HG02943 (cell line): Measurements from ENCODE around the gene TMTC2.
A peak's percentile ranks its signal among the peaks of the same experiment; 100 is the strongest.

Experiments
- ATAC-seq: cut with Tn5 transposase; IDR thresholded peaks from one replicate; pipeline ENCODE4 v1.9.1; 2021; ENCODE audit warnings: mild to moderate bottlenecking, low read depth, moderate library complexity; ENCODE audit not compliant: unreplicated experiment

Gene TMTC2

GRCh38 chr12:82675246-82675645 lies 11.5 kb upstream of the TMTC2 start:
- no peak for ATAC-seq

- no peak for ATAC-seq
Measured at GRCh38 chr12:82682326-82682725, 4.4 kb upstream of the TMTC2 start.

- no peak for ATAC-seq
Measured at GRCh38 chr12:82682851-82683261, 3.9 kb upstream of the TMTC2 start.

- ATAC-seq, result peak; percentile 56
Measured at GRCh38 chr12:82685790-82686167, 927 bp upstream of the TMTC2 start.

- peak; percentile 41 for ATAC-seq
Measured at GRCh38 chr12:82687021-82688011, 610 bp downstream of the TMTC2 start.

GRCh38 chr12:82688035-82688501 lies 1.4 kb downstream of the TMTC2 start:
- ATAC-seq, result no peak

- no peak for ATAC-seq
Measured at GRCh38 chr12:82688596-82688995, 1.9 kb downstream of the TMTC2 start.

GRCh38 chr12:82690006-82690405 lies 3.3 kb downstream of the TMTC2 start:
- ATAC-seq, result no peak

- no peak for ATAC-seq
Measured at GRCh38 chr12:82691513-82691912, 4.8 kb downstream of the TMTC2 start.

GRCh38 chr12:82694276-82694675 lies 7.6 kb downstream of the TMTC2 start:
- ATAC-seq, result no peak

GRCh38 chr12:82694970-82695369 lies 8.3 kb downstream of the TMTC2 start:
- ATAC-seq, result no peak

GRCh38 chr12:82695531-82695930 lies 8.8 kb downstream of the TMTC2 start:
- ATAC-seq, result no peak

GRCh38 chr12:82696543-82696942 lies 9.8 kb downstream of the TMTC2 start:
- ATAC-seq, result no peak

- no peak for ATAC-seq
Measured at GRCh38 chr12:82698708-82699564, 12.2 kb downstream of the TMTC2 start.

GRCh38 chr12:82705774-82706173 lies 19.1 kb downstream of the TMTC2 start:
- ATAC-seq, result no peak

GRCh38 chr12:82708061-82708879 lies 21.6 kb downstream of the TMTC2 start:
- no peak for ATAC-seq

GRCh38 chr12:82709794-82710355 lies 23.2 kb downstream of the TMTC2 start:
- ATAC-seq, result no peak

GRCh38 chr12:82710741-82711140 lies 24.0 kb downstream of the TMTC2 start:
- no peak for ATAC-seq

- no peak for ATAC-seq
Measured at GRCh38 chr12:82714427-82714826, 27.7 kb downstream of the TMTC2 start.

- ATAC-seq, result no peak
Measured at GRCh38 chr12:82721726-82722125, 35.0 kb downstream of the TMTC2 start.
